Endodermal cell (in vitro differentiated cells): Measurements from ENCODE around the gene RAX2. TPM values are rescaled to one million over a fixed set of nuclear protein-coding genes. Genes with fewer than 3 reads are reported as not detected.

Source experiments
- DNase-seq: peaks from one replicate; pipeline ENCODE4 v3.0.0-alpha.2; 2017
- H3K27ac ChIP-seq: 2 replicates; pipeline ENCODE4 v1.5.1; 2013; ENCODE audit warnings: mild to moderate bottlenecking, low read depth, low read length, moderate library complexity
- H3K27me3 ChIP-seq: 2 replicates; pipeline ENCODE4 v1.6.1; 2013; ENCODE audit warnings: mild to moderate bottlenecking, low read length, moderate library complexity; ENCODE audit not compliant: insufficient read depth, control insufficient read depth, poor library complexity, severe bottlenecking
- H3K36me3 ChIP-seq: 2 replicates; pipeline ENCODE4 v1.7.0; 2013; ENCODE audit warnings: mild to moderate bottlenecking, low read length, moderate library complexity; ENCODE audit not compliant: control insufficient read depth, insufficient read depth
- H3K4me1 ChIP-seq: one replicate; pipeline ENCODE4 v1.7.0; 2013; ENCODE audit warnings: low read length; ENCODE audit not compliant: control insufficient read depth, insufficient read depth
- H3K4me3 ChIP-seq: 2 replicates; pipeline ENCODE4 v1.5.1; 2013; ENCODE audit warnings: mild to moderate bottlenecking, low read length, moderate library complexity
- H3K9ac ChIP-seq: 2 replicates; pipeline ENCODE4 v1.6.1; 2013; ENCODE audit warnings: mild to moderate bottlenecking, low read length, moderate library complexity; ENCODE audit not compliant: poor library complexity, severe bottlenecking; ENCODE audit errors: extremely low read depth
- H3K9me3 ChIP-seq: 2 replicates; pipeline ENCODE4 v1.6.1; 2013; ENCODE audit warnings: mild to moderate bottlenecking, low read length, moderate library complexity; ENCODE audit not compliant: control insufficient read depth
- H3K27ac Mint-ChIP-seq: 2 replicates; pipeline ENCODE4 v1.8.0; 2020; ENCODE audit warnings: mixed read lengths
- H3K27me3 Mint-ChIP-seq: 2 replicates; pipeline ENCODE4 v1.8.0; 2021; ENCODE audit warnings: mild to moderate bottlenecking, mixed read lengths; ENCODE audit not compliant: insufficient read depth
- H3K36me3 Mint-ChIP-seq: 2 replicates; pipeline ENCODE4 v1.8.0; 2020; ENCODE audit warnings: low read depth, mixed read lengths
- H3K4me1 Mint-ChIP-seq: 2 replicates; pipeline ENCODE4 v1.8.0; 2020; ENCODE audit warnings: mixed read lengths
- H3K4me3 Mint-ChIP-seq: 2 replicates; pipeline ENCODE4 v1.8.0; 2020; ENCODE audit warnings: mild to moderate bottlenecking, moderate library complexity, mixed read lengths
- H3K9me3 Mint-ChIP-seq: 2 replicates; pipeline ENCODE4 v1.8.0; 2020; ENCODE audit warnings: mild to moderate bottlenecking, mixed read lengths
- CTCF ChIP-seq: fragments of 200-600 bp; sonication (generic); conservative IDR thresholded peaks from 2 replicates; pipeline ENCODE4 v1.5.0; 2021; ENCODE audit warnings: antibody characterized with exemption, mild to moderate bottlenecking
- WGBS, 2 experiments: methylation state at CpG; one replicate each; pipeline versions ENCODE4 v1.1.5 to v1.1.7; 2013; ENCODE audit warnings: missing lambda C conversion rate in 2 of 2, mixed read lengths in 1 of 2; ENCODE audit not compliant: insufficient coverage in 1 of 2, insufficient read length in 1 of 2; 5-methylcytosine and 5-hydroxymethylcytosine counted together
- total RNA-seq, 2 donors: library from RNA; stranded (reverse); fragmentation: NEBNext Ultra II Directional in 1 of 2; extraction: Animal tissue kit (Norgen Biotek cat#: 25700) in 1 of 2; gene quantifications; 2 replicates in 1 of 2; 3 replicates in 1 of 2; pipeline ENCODE4 v1.2.1, GENCODE V29; 2021

Gene RAX2
- total RNA-seq, 2 donors from 2014 or later = not detected

GRCh38 chr19:3798137-3798536 lies 26.1 kb upstream of the RAX2 start:
- H3K9me3 ChIP-seq = no peaks in the 10 kb centered on the region
- H3K4me1 Mint-ChIP-seq = no peaks in the 10 kb centered on the region
- H3K4me3 ChIP-seq = no peak overlapping the region
- H3K9me3 Mint-ChIP-seq = peaks cover 7% of the 10 kb centered on the region
- no peak for TF ChIP-seq CTCF
- 86 to 88% methylated on average over 4 to 6 of the region's 6 CpGs for WGBS, 2 experiments
- H3K4me3 Mint-ChIP-seq = no peak overlapping the region
- H3K27me3 ChIP-seq = peaks cover 33% of the 10 kb centered on the region
- no peak for DNase-seq
- H3K4me1 ChIP-seq = no peaks in the 10 kb centered on the region
- H3K27ac Mint-ChIP-seq = no peak overlapping the region
- H3K27me3 Mint-ChIP-seq = peaks cover 46% of the 10 kb centered on the region
- H3K27ac ChIP-seq = no peak overlapping the region
- no peaks in the 10 kb centered on the region for H3K36me3 Mint-ChIP-seq
- no peak overlapping the region for H3K9ac ChIP-seq
- H3K36me3 ChIP-seq = no peaks in the 10 kb centered on the region

GRCh38 chr19:3796358-3796757 lies 24.3 kb upstream of the RAX2 start:
- Mint-ChIP-seq H3K4me3 (no peak overlapping the region), H3K27ac (no peak overlapping the region), H3K36me3 (no peaks in the 10 kb centered on the region), H3K4me1 (no peaks in the 10 kb centered on the region), H3K9me3 (peaks cover 7% of the 10 kb centered on the region), H3K27me3 (peaks cover 31% of the 10 kb centered on the region)
- 83 to 95% methylated on average over 1 to 2 of the region's 2 CpGs for WGBS, 2 experiments
- DNase-seq = no peak
- Histone ChIP-seq H3K9me3 (no peaks in the 10 kb centered on the region), H3K4me3 (no peak overlapping the region), H3K9ac (no peak overlapping the region), H3K36me3 (no peaks in the 10 kb centered on the region), H3K4me1 (no peaks in the 10 kb centered on the region), H3K27ac (no peak overlapping the region), H3K27me3 (peaks cover 20% of the 10 kb centered on the region)
- TF ChIP-seq CTCF = no peak

GRCh38 chr19:3793799-3794198 lies 21.8 kb upstream of the RAX2 start:
- H3K27ac ChIP-seq = no peak overlapping the region
- peaks cover 8% of the 10 kb centered on the region for H3K27me3 ChIP-seq
- Mint-ChIP-seq H3K36me3 (no peaks in the 10 kb centered on the region), H3K27me3 (peaks cover 30% of the 10 kb centered on the region), H3K4me1 (no peaks in the 10 kb centered on the region), H3K4me3 (no peak overlapping the region), H3K27ac (no peak overlapping the region), H3K9me3 (peaks cover 7% of the 10 kb centered on the region)
- no peaks in the 10 kb centered on the region for H3K4me1 ChIP-seq
- no peak overlapping the region for H3K9ac ChIP-seq
- no peaks in the 10 kb centered on the region for H3K9me3 ChIP-seq
- 87 to 98% methylated on average over 3 of the region's 3 CpGs for WGBS, 2 experiments
- DNase-seq = no peak
- TF ChIP-seq CTCF = no peak
- no peaks in the 10 kb centered on the region for H3K36me3 ChIP-seq
- H3K4me3 ChIP-seq = no peak overlapping the region
